GM12864 (cell line): ENCODE measurements around the gene PALB2.
A peak's percentile ranks its signal among the peaks of the same experiment; 100 is the strongest.

Experiments
- DNase-seq: peaks from one replicate; pipeline ENCODE4 v3.0.0-alpha.2; 2011; ENCODE audit warnings: low read depth
- H3K4me3 ChIP-seq: 2 replicates; pipeline ENCODE4 v1.5.1; 2011; ENCODE audit warnings: mild to moderate bottlenecking, low read depth, low read length, control low read depth
- TF ChIP-seq, protein P1 (sequence below): IDR thresholded peaks from 2 replicates; pipeline ENCODE4 v1.5.1; 2011; ENCODE audit warnings: low read depth, mild to moderate bottlenecking, moderate library complexity, low read length, control low read depth, inconsistent platforms; ENCODE audit errors: missing control alignments

The PALB2 gene

GRCh38 chr16:23563186-23563585 lies 77.9 kb downstream of the PALB2 start:
- no peak for DNase-seq
- H3K4me3 ChIP-seq = no peak overlapping the region
- TF ChIP-seq, protein P1, sequence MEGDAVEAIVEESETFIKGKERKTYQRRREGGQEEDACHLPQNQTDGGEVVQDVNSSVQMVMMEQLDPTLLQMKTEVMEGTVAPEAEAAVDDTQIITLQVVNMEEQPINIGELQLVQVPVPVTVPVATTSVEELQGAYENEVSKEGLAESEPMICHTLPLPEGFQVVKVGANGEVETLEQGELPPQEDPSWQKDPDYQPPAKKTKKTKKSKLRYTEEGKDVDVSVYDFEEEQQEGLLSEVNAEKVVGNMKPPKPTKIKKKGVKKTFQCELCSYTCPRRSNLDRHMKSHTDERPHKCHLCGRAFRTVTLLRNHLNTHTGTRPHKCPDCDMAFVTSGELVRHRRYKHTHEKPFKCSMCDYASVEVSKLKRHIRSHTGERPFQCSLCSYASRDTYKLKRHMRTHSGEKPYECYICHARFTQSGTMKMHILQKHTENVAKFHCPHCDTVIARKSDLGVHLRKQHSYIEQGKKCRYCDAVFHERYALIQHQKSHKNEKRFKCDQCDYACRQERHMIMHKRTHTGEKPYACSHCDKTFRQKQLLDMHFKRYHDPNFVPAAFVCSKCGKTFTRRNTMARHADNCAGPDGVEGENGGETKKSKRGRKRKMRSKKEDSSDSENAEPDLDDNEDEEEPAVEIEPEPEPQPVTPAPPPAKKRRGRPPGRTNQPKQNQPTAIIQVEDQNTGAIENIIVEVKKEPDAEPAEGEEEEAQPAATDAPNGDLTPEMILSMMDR = no peak

DNA sequence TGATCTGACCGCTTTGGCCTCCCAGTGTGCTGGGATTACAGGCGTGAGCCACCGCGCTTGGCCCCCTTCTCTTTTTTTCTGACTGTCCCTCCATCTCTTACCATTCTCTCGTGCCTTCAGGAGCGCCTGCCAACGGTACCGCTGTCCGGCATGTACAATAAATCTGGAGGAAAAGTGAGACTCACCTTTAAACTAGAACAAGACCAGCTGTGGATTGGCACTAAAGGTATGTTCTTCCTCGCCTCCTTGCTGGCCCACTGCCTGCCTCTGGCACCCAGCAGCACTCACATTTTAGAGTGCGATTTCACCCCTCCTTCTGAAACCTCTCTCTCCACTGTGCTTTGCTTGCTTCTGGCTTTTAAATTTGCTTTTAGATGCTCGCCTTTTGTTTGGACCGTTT lies 78.6 kb downstream of the PALB2 start:
- TF ChIP-seq, protein P1 = no peak
- DNase-seq = no peak

DNA sequence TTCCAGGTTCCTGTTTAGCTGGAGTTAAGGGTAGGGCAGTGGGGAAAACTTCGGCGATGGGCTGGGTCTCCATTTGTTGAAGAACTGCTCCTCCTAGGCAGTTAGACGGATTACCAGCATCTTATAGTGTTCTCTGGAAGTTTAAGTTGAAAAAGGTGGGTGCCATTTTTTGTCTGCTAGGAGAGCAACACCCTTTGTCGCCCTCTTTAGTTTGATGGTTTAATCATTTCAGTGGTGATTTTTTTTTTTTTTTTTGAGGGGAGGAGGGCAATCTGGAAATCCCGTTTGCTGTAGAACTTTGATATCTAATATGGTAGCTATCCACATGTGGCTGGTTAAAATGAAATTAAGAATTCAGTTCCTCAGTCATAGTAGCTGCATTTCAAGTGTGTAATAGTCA lies 79.5 kb downstream of the PALB2 start:
- no peak overlapping the region for H3K4me3 ChIP-seq
- TF ChIP-seq, protein P1 = no peak
- DNase-seq = no peak

More for the DNA sequence above, 78.6 kb downstream of the PALB2 start:
- no peak overlapping the region for H3K4me3 ChIP-seq

DNA sequence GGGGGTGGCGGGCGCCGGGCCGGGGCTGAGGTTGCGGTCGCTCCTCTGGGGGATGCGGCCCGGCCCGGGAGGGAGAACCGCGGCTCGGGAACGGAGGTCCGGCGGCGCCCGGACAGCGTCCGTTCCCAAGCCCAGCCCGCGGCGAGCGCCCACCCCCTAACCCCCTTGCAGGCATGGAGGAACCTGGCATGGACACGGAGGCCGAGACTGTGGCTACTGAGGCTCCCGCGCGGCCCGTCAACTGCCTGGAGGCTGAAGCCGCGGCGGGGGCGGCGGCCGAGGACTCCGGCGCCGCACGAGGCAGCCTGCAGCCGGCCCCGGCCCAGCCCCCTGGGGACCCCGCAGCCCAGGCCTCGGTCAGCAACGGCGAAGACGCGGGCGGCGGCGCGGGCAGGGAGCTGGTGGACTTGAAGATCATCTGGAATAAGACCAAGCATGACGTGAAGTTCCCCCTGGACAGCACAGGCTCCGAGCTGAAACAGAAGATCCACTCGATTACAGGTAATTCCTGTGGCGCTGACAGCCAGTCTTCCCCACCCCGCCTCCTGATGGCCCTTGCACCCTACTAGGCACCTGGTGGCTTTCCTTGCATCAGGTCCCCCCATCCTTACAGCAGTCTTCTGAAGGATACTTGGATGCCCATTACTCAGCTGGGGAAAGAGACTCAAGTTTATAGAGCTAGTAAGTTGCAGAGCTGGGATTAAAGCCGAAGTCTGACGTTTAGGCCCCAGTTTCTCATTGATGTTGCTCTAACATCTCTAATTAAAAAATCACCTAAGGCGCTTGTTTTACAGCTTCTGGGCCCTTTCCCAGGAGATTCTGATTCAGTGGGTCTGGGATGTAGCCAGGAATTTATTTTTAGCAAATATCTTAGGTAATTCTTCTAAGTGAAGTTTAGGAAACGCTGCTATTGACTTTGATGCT lies 83.1 kb downstream of the PALB2 start:
- no peak for DNase-seq
- TF ChIP-seq, protein P1 = no peak
- H3K4me3 ChIP-seq = peak overlapping the region; percentile 64

GRCh38 chr16:23556881-23557778 lies 84.0 kb downstream of the PALB2 start, which contains the start of the genes EARS2 and UBFD1:
TSS of gene EARS2 (minus strand) at chr16:23557350. CDS start at chr16:23557343, 7 bp downstream.
TSS of gene UBFD1 (plus strand) at chr16:23557727. CDS start at chr16:23557743, 16 bp downstream.
- DNase-seq = peak; percentile 94
- TF ChIP-seq, protein P1 = peak; percentile 82
- peak within 1 kb of the TSS; percentile 64 for H3K4me3 ChIP-seq

GRCh38 chr16:23554536-23554935 lies 86.6 kb downstream of the PALB2 start:
- no peak overlapping the region for H3K4me3 ChIP-seq
- no peak for DNase-seq
- TF ChIP-seq, protein P1 = no peak
